Transverse colon (tissue), 4 donors: ENCODE data around the gene MEGF11. TPM values are rescaled to one million over a fixed set of nuclear protein-coding genes. Genes with fewer than 3 reads are reported as not detected.

ENCODE experiments used
- DNase-seq: peaks from one replicate; pipeline ENCODE4 v3.0.0-alpha.2; 2019
- H3K27ac ChIP-seq, 4 donors: fragments of 200-600 bp; sonication (generic); 2 replicates each; pipeline ENCODE4 v1.5.1; 2016 to 2018; ENCODE audit warnings: inconsistent platforms in 4 of 4
- H3K27me3 ChIP-seq: fragments of 200-600 bp; sonication (generic); 2 replicates; pipeline ENCODE4 v1.5.1; 2017; ENCODE audit warnings: inconsistent platforms
- H3K36me3 ChIP-seq, 4 donors: fragments of 200-600 bp; sonication (generic); 2 replicates each; pipeline ENCODE4 v1.5.1; 2017 to 2019; ENCODE audit warnings: inconsistent platforms in 4 of 4
- H3K4me1 ChIP-seq, 4 donors: fragments of 200-600 bp; sonication (generic); 2 replicates each; pipeline ENCODE4 v1.5.1; 2017 to 2020; ENCODE audit warnings: inconsistent platforms in 4 of 4
- H3K4me3 ChIP-seq, 4 donors: fragments of 200-600 bp; sonication (generic); 1 replicate in 1 of 4; 2 replicates in 3 of 4; pipeline versions ENCODE4 v1.5.1 to v1.6.1; 2017 to 2019; ENCODE audit warnings: inconsistent platforms in 4 of 4
- H3K9me3 ChIP-seq, 2 donors: fragments of 200-600 bp; sonication (generic); 2 replicates each; pipeline ENCODE4 v1.5.1; 2017 to 2019; ENCODE audit warnings: inconsistent platforms in 2 of 2
- CTCF ChIP-seq, 5 experiments: fragments of 200-600 bp in 3 of 5; fragments of 450-650 bp in 2 of 5; sonication (generic) in 3 of 5; IDR thresholded peaks; 1 replicate in 2 of 5; 2 replicates in 3 of 5; pipeline ENCODE4 v1.5.1; 2016 to 2017; ENCODE audit warnings: antibody characterized with exemption in 5 of 5, inconsistent platforms in 3 of 5, mild to moderate bottlenecking in 2 of 5, moderate library complexity in 1 of 5
- EP300 ChIP-seq: sonication (generic); formaldehyde crosslinking; IDR thresholded peaks from one replicate; pipeline ENCODE4 v1.6.1; 2017; ENCODE audit warnings: antibody characterized with exemption, low read depth
- POLR2A ChIP-seq: fragments of 450-650 bp; IDR thresholded peaks from one replicate; pipeline ENCODE4 v1.6.1; 2016; ENCODE audit warnings: antibody characterized with exemption, mild to moderate bottlenecking, moderate library complexity
- POLR2AphosphoS5 ChIP-seq, 3 donors: sonication (generic); formaldehyde crosslinking; IDR thresholded peaks; one replicate each; pipeline ENCODE4 v1.6.1; 2016; ENCODE audit warnings: antibody characterized with exemption in 3 of 3
- WGBS, 2 donors: methylation state at CpG; one replicate each; pipeline ENCODE4 v1.1.5; 2018; ENCODE audit warnings: low coverage in 1 of 2; 5-methylcytosine and 5-hydroxymethylcytosine counted together
- in situ Hi-C, 4 donors: fragments of 200-750 bp; cut with MboI; loops; one replicate each; pipeline versions ENCODE4 v1.15.0 to v1.15.1; 2017; ENCODE audit warnings: low sequenced_read_pairs in 3 of 4, low pct_ligation_motif_present in 1 of 4, low pct_unique_long_range_greater_than_20kb in 1 of 4
- intact Hi-C: fragments of 100-400 bp; cut with DNase I; formaldehyde crosslinking; loops from one replicate; pipeline ENCODE4 v1.15.1; 2023; ENCODE audit warnings: low total_unique reads
- total RNA-seq, 4 donors: library from RNA; depleted of rRNA; stranded (reverse); fragments of >200 nt; gene quantifications; one replicate each; pipeline ENCODE4 v1.1.0, GENCODE V29; 2016

MEGF11 gene
- total RNA-seq, 4 donors from 2014 or later: 0.16 TPM; not detected in 3

- no peaks in the 10 kb centered on the region for H3K9me3 ChIP-seq
- in situ Hi-C loops: no loop called here
- no peak for DNase-seq
- H3K4me1 ChIP-seq: no peaks in the 10 kb centered on the region
- no peak for TF ChIP-seq POLR2AphosphoS5 (IDR thresholded peaks at IDR 0.05)
- no peak for TF ChIP-seq POLR2A
- TF ChIP-seq CTCF (IDR thresholded peaks at IDR 0.05): no peak
- TF ChIP-seq EP300: no peak
- H3K27ac ChIP-seq: no peak overlapping the region
- 67 to 75% methylated on average over 4 to 11 of the region's 11 CpGs for WGBS, 2 donors
- intact Hi-C loops: no loop called here
- H3K36me3 ChIP-seq: no peaks in the 10 kb centered on the region
- H3K4me3 ChIP-seq: no peak overlapping the region
- peaks cover 8% of the 10 kb centered on the region for H3K27me3 ChIP-seq
Measured at GRCh38 chr15:66172324-66172980, 81.1 kb downstream of the MEGF11 start.

DNA sequence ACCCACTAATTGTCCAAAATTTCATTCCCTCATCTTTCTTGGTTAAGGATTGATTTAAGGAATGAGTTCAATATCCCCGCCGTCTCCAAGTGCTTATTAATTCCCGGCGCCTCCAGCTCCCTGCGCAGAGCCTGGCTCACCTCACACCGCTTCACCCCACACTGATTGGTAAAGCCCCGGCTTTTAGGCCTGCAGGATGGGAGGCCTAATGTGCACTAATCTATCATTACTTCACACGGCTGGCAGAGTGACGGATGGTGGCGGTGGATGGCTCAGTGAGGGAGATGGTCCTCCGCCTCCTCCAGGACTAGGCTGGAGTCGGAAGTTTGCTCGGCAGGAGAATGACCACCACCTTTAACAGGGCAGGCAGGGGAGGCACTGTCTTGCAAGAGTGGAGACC, 81.7 kb downstream of the MEGF11 start:
- 86 to 90% methylated on average over 2 to 13 of the region's 13 CpGs for WGBS, 2 donors
- DNase-seq: no peak
- no peaks in the 10 kb centered on the region for H3K4me1 ChIP-seq
- in situ Hi-C loops: no loop called here
- intact Hi-C loops: no loop called here
- no peak overlapping the region for H3K27ac ChIP-seq
- H3K4me3 ChIP-seq: no peak overlapping the region
- no peaks in the 10 kb centered on the region for H3K36me3 ChIP-seq
- H3K9me3 ChIP-seq: no peaks in the 10 kb centered on the region
- peaks cover 8% of the 10 kb centered on the region for H3K27me3 ChIP-seq
- TF ChIP-seq POLR2A: no peak
- no peak for TF ChIP-seq CTCF (IDR thresholded peaks at IDR 0.05)
- TF ChIP-seq EP300: no peak

GRCh38 chr15:66170716-66171115, 82.8 kb downstream of the MEGF11 start:
- no peak for DNase-seq
- H3K9me3 ChIP-seq: no peaks in the 10 kb centered on the region
- peaks cover 8% of the 10 kb centered on the region for H3K27me3 ChIP-seq
- WGBS, 2 donors: 83% methylated on average over 5 of the region's 5 CpGs; no CpG with 5 or more reads in 1 of the 2 donors
- H3K36me3 ChIP-seq: no peaks in the 10 kb centered on the region
- no peak overlapping the region for H3K4me3 ChIP-seq
- intact Hi-C loops: no loop called here
- in situ Hi-C loops: no loop called here
- H3K27ac ChIP-seq: no peak overlapping the region
- no peaks in the 10 kb centered on the region for H3K4me1 ChIP-seq
- no peak for TF ChIP-seq POLR2AphosphoS5 (IDR thresholded peaks at IDR 0.05)
- no peak for TF ChIP-seq EP300
- TF ChIP-seq CTCF (IDR thresholded peaks at IDR 0.05): no peak

- Histone ChIP-seq H3K9me3 (no peaks in the 10 kb centered on the region), H3K27ac (no peak overlapping the region), H3K4me3 (no peak overlapping the region), H3K36me3 (no peaks in the 10 kb centered on the region), H3K4me1 (no peaks in the 10 kb centered on the region), H3K27me3 (peaks cover 6% of the 10 kb centered on the region)
- TF ChIP-seq EP300: no peak
- no peak for TF ChIP-seq POLR2AphosphoS5 (IDR thresholded peaks at IDR 0.05)
- TF ChIP-seq CTCF (IDR thresholded peaks at IDR 0.05): no peak
- no peak for TF ChIP-seq POLR2A
- WGBS, 2 donors: 75 to 100% methylated on average over 1 to 4 of the region's 4 CpGs
- intact Hi-C loops: no loop called here
- in situ Hi-C loops: no loop called here
- no peak for DNase-seq
Measured at GRCh38 chr15:66170042-66170441, 83.5 kb downstream of the MEGF11 start.
